PC-3 (cell line): Measurements from ENCODE around the gene CHRNB1. TPM values are rescaled to one million over a fixed set of nuclear protein-coding genes. Genes with fewer than 3 reads are reported as not detected.

Experiments used
- ATAC-seq: fragments of 200-7000 bp; cut with Tn5 transposase; 2 replicates; pipeline ENCODE4 v1.9.1; 2020; ENCODE audit warnings: mild to moderate bottlenecking, moderate library complexity
- BruUV-seq: library from RNA; stranded (reverse); fragments of 400-500 nt; replicated peaks from 2 replicates; lab custom pipeline; 2021; lab: Mats Ljungman, UMichigan
- CTCF ChIA-PET: fragments of 300-600 bp; sonication (Branson Sonifier 250); formaldehyde crosslinking; loops from one replicate; lab custom pipeline; 2022; ENCODE audit warnings: antibody characterized with exemption; lab: Charles Lee
- POLR2A ChIA-PET: fragments of 300-600 bp; sonication (Branson Sonifier 250); formaldehyde crosslinking; loops from one replicate; lab custom pipeline; 2022; ENCODE audit warnings: antibody characterized with exemption; ENCODE audit not compliant: unreplicated experiment; lab: Charles Lee
- DNase-seq: peaks from one replicate; pipeline ENCODE4 v3.0.0-alpha.2; 2015
- H2AFZ ChIP-seq: fragments of 300-600 bp; sonication (generic); 2 replicates; pipeline ENCODE4 v1.6.0; 2016; ENCODE audit warnings: antibody characterized with exemption, low read length
- H3F3A ChIP-seq: fragments of 300-600 bp; sonication (generic); one replicate; pipeline ENCODE4 v1.6.0; 2017; ENCODE audit warnings: antibody characterized with exemption, low read length, control low read depth, mild to moderate bottlenecking; ENCODE audit not compliant: unreplicated experiment
- H3K27ac ChIP-seq: fragments of 300-600 bp; sonication (generic); 2 replicates; pipeline ENCODE4 v1.5.1; 2016; ENCODE audit warnings: mild to moderate bottlenecking, low read length
- H3K27me3 ChIP-seq: fragments of 300-600 bp; sonication (generic); 2 replicates; pipeline ENCODE4 v1.6.1; 2016; ENCODE audit warnings: low read length, mixed read lengths
- H3K36me3 ChIP-seq: fragments of 300-600 bp; sonication (generic); 2 replicates; pipeline ENCODE4 v1.6.1; 2016; ENCODE audit warnings: low read depth, mixed run types, low read length, mixed read lengths
- H3K4me1 ChIP-seq: fragments of 300-600 bp; sonication (generic); 2 replicates; pipeline ENCODE4 v1.5.1; 2016; ENCODE audit warnings: low read length; ENCODE audit not compliant: insufficient read depth
- H3K4me2 ChIP-seq: fragments of 300-600 bp; sonication (generic); 2 replicates; pipeline ENCODE4 v1.6.0; 2016; ENCODE audit warnings: low read length
- H3K4me3 ChIP-seq: fragments of 300-600 bp; sonication (generic); 2 replicates; pipeline ENCODE4 v1.5.1; 2016; ENCODE audit warnings: mild to moderate bottlenecking, low read length, mixed read lengths
- H3K79me2 ChIP-seq: fragments of 300-600 bp; sonication (generic); 2 replicates; pipeline ENCODE4 v1.6.1; 2017; ENCODE audit warnings: low read length, mixed read lengths
- H3K9ac ChIP-seq: fragments of 300-600 bp; sonication (generic); 2 replicates; pipeline ENCODE4 v1.6.0; 2016; ENCODE audit warnings: mild to moderate bottlenecking, low read length
- H3K9me2 ChIP-seq: fragments of 300-600 bp; sonication (generic); replicated peaks from 2 replicates; pipeline ENCODE4 v1.6.1; 2016; ENCODE audit warnings: mixed run types, low read length, mixed read lengths
- H3K9me3 ChIP-seq: fragments of 300-600 bp; sonication (generic); 2 replicates; pipeline ENCODE4 v1.6.1; 2016; ENCODE audit warnings: low read length, mixed read lengths
- H4K20me1 ChIP-seq: fragments of 300-600 bp; sonication (generic); 2 replicates; pipeline ENCODE4 v1.6.1; 2016; ENCODE audit warnings: low read length, mixed read lengths
- EZH2 ChIP-seq: fragments of 300-600 bp; sonication (generic); IDR thresholded peaks from one replicate; pipeline ENCODE4 v1.6.1; 2017; ENCODE audit warnings: antibody characterized with exemption, mild to moderate bottlenecking, low read length; ENCODE audit not compliant: unreplicated experiment
- EZH2phosphoT487 ChIP-seq: fragments of 300-600 bp; sonication (generic); IDR thresholded peaks from 2 replicates; pipeline ENCODE4 v1.6.1; 2018; ENCODE audit warnings: mild to moderate bottlenecking, antibody characterized with exemption, low read length, borderline replicate concordance
- intact Hi-C: fragments of 100-400 bp; cut with micrococcal nuclease; formaldehyde crosslinking; loops from 2 replicates; pipeline ENCODE4 v1.9.0; 2023
- total RNA-seq: library from RNA; depleted of rRNA; stranded (reverse); fragments of >200 nt; gene quantifications from 2 replicates; pipeline ENCODE4 v1.2.3, GENCODE V29; 2014
- TF ChIP-seq, protein P1 (sequence below): fragments of 300-600 bp; sonication (generic); conservative IDR thresholded peaks from 2 replicates; pipeline ENCODE4 v1.5.1; 2017; ENCODE audit warnings: antibody characterized with exemption, low read depth, mild to moderate bottlenecking, low read length

Gene CHRNB1
- total RNA-seq, 1 experiment from 2014 or later = 2.1 TPM

DNA sequence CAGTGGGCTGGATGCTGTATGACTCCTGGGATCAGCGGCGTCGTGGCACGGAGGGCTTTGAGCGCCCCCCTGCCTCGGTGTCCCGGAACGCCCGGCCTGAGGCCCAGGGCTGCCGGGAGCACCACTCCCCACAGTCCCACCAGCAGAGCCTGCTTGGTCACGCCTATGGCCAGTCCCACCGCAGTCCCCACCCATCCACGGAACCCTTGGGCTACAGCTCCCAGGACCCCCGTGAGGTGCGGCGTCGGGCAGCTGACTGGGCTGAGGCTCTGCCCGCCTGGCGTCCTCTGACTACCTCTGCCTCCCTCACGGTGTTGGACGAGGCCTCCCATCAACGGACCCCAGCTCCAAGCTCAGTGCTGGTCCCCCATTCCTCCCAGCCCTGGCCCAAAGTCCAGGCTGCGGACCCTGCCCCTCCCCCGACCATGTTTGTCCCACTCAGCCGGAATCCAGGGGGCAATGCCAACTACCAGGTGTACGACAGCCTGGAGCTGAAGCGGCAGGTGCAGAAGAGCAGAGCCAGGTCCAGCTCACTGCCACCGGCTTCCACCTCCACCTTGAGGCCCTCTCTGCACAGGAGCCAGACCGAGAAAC, 17.9 kb upstream of the CHRNB1 start:
- ATAC-seq = no peak

DNA sequence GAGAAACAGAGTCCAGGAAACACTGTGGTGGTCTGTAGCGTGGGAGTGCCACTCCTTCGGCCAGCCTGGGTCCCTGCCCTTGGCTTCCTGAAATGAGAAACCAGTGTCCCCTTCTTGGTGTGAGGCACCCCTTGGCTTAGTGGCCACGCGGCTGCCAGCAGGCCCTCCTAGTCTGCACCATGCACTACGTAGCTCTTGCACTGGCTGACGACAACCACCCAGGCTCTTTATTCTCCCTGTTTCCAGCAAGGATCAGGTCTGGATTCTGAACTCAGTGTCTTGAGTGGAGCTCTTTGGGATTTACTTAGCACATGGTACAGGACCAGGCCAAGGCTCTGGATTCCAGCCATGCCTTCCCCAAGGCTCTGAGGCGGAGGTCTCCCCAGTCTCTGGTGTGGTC, 17.3 kb upstream of the CHRNB1 start:
- Histone ChIP-seq H3K36me3 (no peaks in the 10 kb centered on the region), H3K4me1 (no peaks in the 10 kb centered on the region), H2AFZ (no peak overlapping the region), H3K27me3 (no peaks in the 10 kb centered on the region), H3K79me2 (no peaks in the 10 kb centered on the region), H3K4me3 (no peak overlapping the region), H3K4me2 (no peak overlapping the region), H3K9me2 (no peaks in the 10 kb centered on the region), H3K9ac (no peak overlapping the region), H3F3A (no peaks in the 10 kb centered on the region), H3K9me3 (no peaks in the 10 kb centered on the region), H3K27ac (no peak overlapping the region), H4K20me1 (no peaks in the 10 kb centered on the region)
- ChIA-PET POLR2A (no interaction called here), CTCF (no interaction called here)
- ATAC-seq (no peak), DNase-seq (no peak)
- intact Hi-C loops = no loop called here
- BruUV-seq = no TSS peak
- no peak for TF ChIP-seq EZH2
- TF ChIP-seq, protein P1, sequence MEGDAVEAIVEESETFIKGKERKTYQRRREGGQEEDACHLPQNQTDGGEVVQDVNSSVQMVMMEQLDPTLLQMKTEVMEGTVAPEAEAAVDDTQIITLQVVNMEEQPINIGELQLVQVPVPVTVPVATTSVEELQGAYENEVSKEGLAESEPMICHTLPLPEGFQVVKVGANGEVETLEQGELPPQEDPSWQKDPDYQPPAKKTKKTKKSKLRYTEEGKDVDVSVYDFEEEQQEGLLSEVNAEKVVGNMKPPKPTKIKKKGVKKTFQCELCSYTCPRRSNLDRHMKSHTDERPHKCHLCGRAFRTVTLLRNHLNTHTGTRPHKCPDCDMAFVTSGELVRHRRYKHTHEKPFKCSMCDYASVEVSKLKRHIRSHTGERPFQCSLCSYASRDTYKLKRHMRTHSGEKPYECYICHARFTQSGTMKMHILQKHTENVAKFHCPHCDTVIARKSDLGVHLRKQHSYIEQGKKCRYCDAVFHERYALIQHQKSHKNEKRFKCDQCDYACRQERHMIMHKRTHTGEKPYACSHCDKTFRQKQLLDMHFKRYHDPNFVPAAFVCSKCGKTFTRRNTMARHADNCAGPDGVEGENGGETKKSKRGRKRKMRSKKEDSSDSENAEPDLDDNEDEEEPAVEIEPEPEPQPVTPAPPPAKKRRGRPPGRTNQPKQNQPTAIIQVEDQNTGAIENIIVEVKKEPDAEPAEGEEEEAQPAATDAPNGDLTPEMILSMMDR = no peak
- TF ChIP-seq EZH2phosphoT487 = no peak

More for the DNA sequence above, 17.9 kb upstream of the CHRNB1 start:
- CTCF ChIA-PET = no interaction called here
- Histone ChIP-seq H3K4me1 (no peaks in the 10 kb centered on the region), H3K4me2 (no peak overlapping the region), H3F3A (no peaks in the 10 kb centered on the region), H3K9me2 (no peaks in the 10 kb centered on the region), H3K36me3 (no peaks in the 10 kb centered on the region), H3K4me3 (no peak overlapping the region), H4K20me1 (no peaks in the 10 kb centered on the region), H3K9me3 (no peaks in the 10 kb centered on the region), H2AFZ (no peak overlapping the region), H3K27me3 (no peaks in the 10 kb centered on the region), H3K27ac (no peak overlapping the region), H3K9ac (no peak overlapping the region), H3K79me2 (no peaks in the 10 kb centered on the region)
- no TSS peak for BruUV-seq
- POLR2A ChIA-PET = no interaction called here
- TF ChIP-seq EZH2 = no peak
- no peak for TF ChIP-seq EZH2phosphoT487
- TF ChIP-seq, protein P1 = no peak
- intact Hi-C loops = no loop called here
- DNase-seq = no peak

DNA sequence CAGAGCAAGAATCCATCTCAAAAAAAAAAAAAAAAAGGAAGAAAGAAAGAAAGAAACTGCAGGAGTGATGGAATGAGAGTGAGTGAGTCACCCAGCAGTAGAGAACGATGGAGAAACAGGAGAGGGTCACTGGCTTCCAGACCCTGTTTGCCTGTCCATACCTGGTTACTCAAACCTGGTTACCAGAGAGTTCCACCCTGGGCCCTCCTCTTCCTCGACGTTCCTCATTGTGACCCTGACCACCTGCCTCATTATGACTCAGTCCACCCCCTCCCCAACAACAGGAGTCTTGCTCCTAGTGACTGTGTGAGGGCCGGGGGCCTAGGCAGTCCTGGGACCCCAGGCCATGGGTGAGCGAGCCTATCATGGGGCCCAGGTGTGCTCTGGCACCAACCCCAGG, 16.3 kb upstream of the CHRNB1 start, which contains the start of gene SPEM3:
TSS of gene SPEM3 (plus strand) at position 301 of the 400 bp plus-strand sequence. CDS start at position 347, 46 bp downstream.
- no TSS peak for BruUV-seq
- TF ChIP-seq EZH2phosphoT487 (no peak), EZH2 (no peak)
- TF ChIP-seq, protein P1 = no peak
- H3K9ac ChIP-seq = no peak within 1 kb of the TSS

More for the DNA sequence above, 16.3 kb upstream of the CHRNB1 start, which contains the start of gene SPEM3:
- ChIA-PET POLR2A (no interaction called here), CTCF (no interaction called here)
- H3F3A ChIP-seq = no peaks in the 10 kb centered on the region
- H3K27ac ChIP-seq = no peak within 1 kb of the TSS
- no peaks in the 10 kb centered on the region for H3K9me2 ChIP-seq
- H3K4me3 ChIP-seq = no peak within 1 kb of the TSS
- H3K9me3 ChIP-seq = no peaks in the 10 kb centered on the region
- no peak within 1 kb of the TSS for H2AFZ ChIP-seq
- H3K79me2 ChIP-seq = no peaks in the 10 kb centered on the region
- no peaks in the 10 kb centered on the region for H3K27me3 ChIP-seq
- DNase-seq = no peak
- no peak within 1 kb of the TSS for H3K4me2 ChIP-seq
- H3K4me1 ChIP-seq = no peaks in the 10 kb centered on the region
- ATAC-seq = no peak
- no peaks in the 10 kb centered on the region for H3K36me3 ChIP-seq
- no peaks in the 10 kb centered on the region for H4K20me1 ChIP-seq
- intact Hi-C loops = no loop called here
